ENCODE results near the gene MIEF1.

MIEF1 gene

GRCh38 chr22:39502109-39502788 lies at the start of gene MIEF1:
TSS of gene MIEF1 (plus strand) at chr22:39502290. CDS start at chr22:39511295, 9,005 bp downstream.
- peak; percentile 96 for DNase-seq (ENCODE audit: low read depth in 2 of 2)

GRCh38 chr22:39452740-39453040 lies 49.4 kb upstream of the MIEF1 start:
- DNase-seq (ENCODE audit: low read depth in 2 of 2) = no peak

- no peak for DNase-seq (ENCODE audit: low read depth in 2 of 2)
Measured at GRCh38 chr22:39453765-39454378, 48.2 kb upstream of the MIEF1 start.

GRCh38 chr22:39454385-39454871 lies 47.7 kb upstream of the MIEF1 start:
- DNase-seq (ENCODE audit: low read depth in 2 of 2) = no peak

- no peak for DNase-seq (ENCODE audit: low read depth in 2 of 2)
Measured at GRCh38 chr22:39456522-39457197, 45.4 kb upstream of the MIEF1 start, which contains the start of gene MGAT3. TSS of gene MGAT3 (plus strand) at chr22:39457012. CDS start at chr22:39487348, 30,336 bp downstream.

GRCh38 chr22:39457198-39457555 lies 44.9 kb upstream of the MIEF1 start:
- no peak for DNase-seq (ENCODE audit: low read depth in 2 of 2)

GRCh38 chr22:39457556-39458443 lies 44.3 kb upstream of the MIEF1 start:
- DNase-seq (ENCODE audit: low read depth in 2 of 2) = no peak

- DNase-seq (ENCODE audit: low read depth in 2 of 2) = no peak
Measured at GRCh38 chr22:39458444-39459083, 43.5 kb upstream of the MIEF1 start.

GRCh38 chr22:39459681-39460080 lies 42.4 kb upstream of the MIEF1 start:
- no peak for DNase-seq (ENCODE audit: low read depth in 2 of 2)

GRCh38 chr22:39462443-39463221 lies 39.5 kb upstream of the MIEF1 start:
- DNase-seq (ENCODE audit: low read depth in 2 of 2) = no peak

- no peak for DNase-seq (ENCODE audit: low read depth in 2 of 2)
Measured at GRCh38 chr22:39463277-39463676, 38.8 kb upstream of the MIEF1 start.

- no peak for DNase-seq (ENCODE audit: low read depth in 2 of 2)
Measured at GRCh38 chr22:39463931-39464390, 38.1 kb upstream of the MIEF1 start.

- no peak for DNase-seq (ENCODE audit: low read depth in 2 of 2)
Measured at GRCh38 chr22:39466228-39467006, 35.7 kb upstream of the MIEF1 start.

- DNase-seq (ENCODE audit: low read depth in 2 of 2) = no peak
Measured at GRCh38 chr22:39467390-39467895, 34.6 kb upstream of the MIEF1 start.

GRCh38 chr22:39468487-39469325 lies 33.4 kb upstream of the MIEF1 start:
- no peak for DNase-seq (ENCODE audit: low read depth in 2 of 2)

- DNase-seq (ENCODE audit: low read depth in 2 of 2) = no peak
Measured at GRCh38 chr22:39469326-39469680, 32.8 kb upstream of the MIEF1 start.

- no peak for DNase-seq (ENCODE audit: low read depth in 2 of 2)
Measured at GRCh38 chr22:39469681-39470450, 32.2 kb upstream of the MIEF1 start.

All from stimulated activated CD8-positive, alpha-beta memory T cell treated with anti-CD3 and anti-CD28 coated beads, Interleukin-2, amount 100 ng/mL, for 48 hours (primary cell).